Dermis microvascular lymphatic vessel endothelial cell (primary cell): ENCODE results near the gene SUSD2. TPM values are rescaled to one million over a fixed set of nuclear protein-coding genes. Genes with fewer than 3 reads are reported as not detected.
"Not testable (repeated sequence)": the region's sequence is repeated elsewhere in the genome, so short reads cannot be mapped to it uniquely, and the experiment has no call there.

ENCODE experiments used
- DNase-seq, 2 donors: peaks; one replicate each; pipeline versions ENCODE4 v3.0.0 to v3.0.0-alpha.2; 2010; ENCODE audit warnings: low read depth in 2 of 2
- total RNA-seq: library from RNA; depleted of rRNA; stranded (reverse); fragments of >200 nt; gene quantifications from 2 replicates; pipeline ENCODE4 v1.2.1, GENCODE V29; 2014

The SUSD2 gene
- total RNA-seq, 1 donor from 2014 or later, result 0.26 TPM

DNA sequence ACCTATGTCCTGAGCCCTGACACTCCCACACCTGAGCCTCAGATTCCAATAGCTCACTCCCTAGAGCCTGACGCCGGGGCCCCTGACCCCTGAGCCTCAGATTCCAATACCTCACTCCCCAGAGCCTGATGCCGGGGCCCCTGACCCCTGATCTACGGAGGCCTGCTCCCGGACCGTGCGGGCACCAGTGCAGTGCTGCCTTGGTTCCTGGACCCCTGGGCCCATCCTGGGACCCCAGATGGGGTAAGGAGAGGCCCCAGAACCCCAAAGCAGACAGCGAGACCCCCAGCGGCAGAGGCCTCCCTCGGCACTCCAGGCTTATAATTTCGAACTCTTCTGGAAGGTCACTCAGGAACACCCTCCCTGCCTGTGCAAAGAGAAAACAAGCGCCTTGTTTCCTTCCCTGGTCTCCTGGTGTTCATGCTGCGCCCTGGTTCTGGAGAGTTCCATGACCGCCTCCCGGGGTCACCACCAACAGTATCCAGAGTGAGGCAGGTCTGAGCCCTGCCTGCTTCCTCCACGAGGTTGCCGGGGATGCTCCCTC, 7.5 kb downstream of the SUSD2 start:
- DNase-seq, result no peak

DNA sequence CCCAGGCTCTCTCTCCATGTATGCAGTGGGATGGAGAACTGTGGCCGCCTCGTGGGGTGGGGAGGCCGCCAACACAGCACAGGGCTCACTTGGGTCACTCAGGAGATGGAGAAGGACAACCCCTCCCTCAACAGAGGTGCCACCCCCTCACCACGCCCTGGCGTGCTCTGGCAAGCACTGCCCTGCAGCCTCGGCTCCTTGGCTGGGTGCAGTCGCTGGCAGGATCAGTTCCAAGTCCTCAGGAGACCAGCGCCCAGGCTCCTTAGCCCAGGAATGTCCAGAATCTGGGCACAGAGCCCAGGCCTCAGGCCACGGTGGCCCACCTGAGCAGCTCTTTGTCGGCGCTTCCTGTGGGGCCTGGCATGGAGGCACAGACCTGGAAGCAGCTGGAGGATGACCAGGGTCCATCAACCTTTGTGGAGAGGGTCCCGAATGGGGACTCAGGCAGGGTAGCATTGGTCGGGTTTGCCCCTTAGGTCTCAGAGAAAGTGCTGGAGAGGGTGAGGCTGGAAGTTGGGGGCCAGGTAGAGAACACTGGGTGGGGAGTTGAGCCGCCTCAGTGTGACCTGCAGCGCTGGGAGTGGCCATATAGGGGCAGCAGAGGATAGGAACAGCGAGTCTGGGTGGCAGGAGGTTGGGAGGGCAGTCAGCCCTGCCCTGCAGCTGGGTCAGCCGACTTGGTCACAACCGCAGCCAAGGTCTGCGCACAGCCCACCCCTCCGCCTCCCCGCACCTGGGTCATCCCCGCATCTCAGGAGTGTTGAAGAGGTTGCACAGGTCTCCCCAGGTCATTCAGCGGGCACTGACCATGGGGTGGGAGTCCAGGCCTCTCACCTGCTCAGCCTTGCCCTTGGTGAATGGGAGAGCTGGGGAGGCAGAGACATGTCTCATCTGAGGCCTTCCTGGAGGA, 8.2 kb downstream of the SUSD2 start:
- peak; percentile 36 to 69 for DNase-seq

DNA sequence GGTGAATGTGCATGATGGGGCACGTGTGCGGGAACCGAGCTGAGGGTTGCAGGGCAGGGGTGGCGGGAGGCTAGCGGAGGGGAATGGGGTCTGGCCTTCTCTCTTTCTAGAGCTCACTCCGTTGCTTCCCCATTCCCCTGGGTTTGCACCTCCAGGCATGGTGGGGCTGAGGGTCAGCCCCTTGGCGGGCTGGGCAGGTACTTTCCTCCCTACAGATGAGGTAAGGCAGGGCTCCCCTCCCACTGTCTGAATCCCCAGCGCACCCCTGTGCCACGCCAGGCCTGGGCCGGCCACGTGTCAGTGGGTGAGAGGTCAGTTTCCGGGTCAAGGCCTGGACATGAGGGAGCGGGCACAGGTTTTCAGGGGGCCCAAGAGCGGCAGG, 8.9 kb downstream of the SUSD2 start:
- DNase-seq, result no peak

DNA sequence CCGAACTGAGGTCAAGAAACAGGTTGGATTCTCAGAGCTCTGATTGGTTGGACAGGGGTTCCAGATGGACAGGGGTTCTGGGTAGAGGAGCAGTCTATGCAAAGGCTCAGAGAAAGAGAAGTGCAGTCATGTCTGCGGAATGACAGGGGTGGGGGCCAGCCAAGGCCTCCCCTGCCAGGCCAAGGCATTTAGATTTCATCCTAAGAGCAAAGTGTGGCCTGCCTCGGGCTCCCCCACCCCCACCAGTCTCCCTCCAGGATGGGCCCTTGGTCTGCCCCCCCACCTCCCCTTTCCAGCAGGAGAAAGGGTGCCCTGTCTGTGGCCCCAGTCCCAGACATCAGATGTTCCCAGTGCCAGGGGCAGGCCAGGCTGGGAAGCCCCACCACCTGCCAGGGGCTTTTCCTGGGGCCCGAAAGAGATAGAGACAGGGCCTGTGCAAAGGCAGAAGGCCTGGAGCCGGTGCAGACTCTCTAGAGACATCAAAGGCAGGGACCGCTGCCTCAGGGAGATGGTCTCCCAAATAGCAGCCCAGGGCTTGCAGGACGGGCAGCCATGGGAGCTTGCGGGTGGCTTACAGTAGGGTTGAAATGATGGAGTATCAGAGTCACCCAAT, 9.4 kb downstream of the SUSD2 start:
- DNase-seq, result no peak

DNA sequence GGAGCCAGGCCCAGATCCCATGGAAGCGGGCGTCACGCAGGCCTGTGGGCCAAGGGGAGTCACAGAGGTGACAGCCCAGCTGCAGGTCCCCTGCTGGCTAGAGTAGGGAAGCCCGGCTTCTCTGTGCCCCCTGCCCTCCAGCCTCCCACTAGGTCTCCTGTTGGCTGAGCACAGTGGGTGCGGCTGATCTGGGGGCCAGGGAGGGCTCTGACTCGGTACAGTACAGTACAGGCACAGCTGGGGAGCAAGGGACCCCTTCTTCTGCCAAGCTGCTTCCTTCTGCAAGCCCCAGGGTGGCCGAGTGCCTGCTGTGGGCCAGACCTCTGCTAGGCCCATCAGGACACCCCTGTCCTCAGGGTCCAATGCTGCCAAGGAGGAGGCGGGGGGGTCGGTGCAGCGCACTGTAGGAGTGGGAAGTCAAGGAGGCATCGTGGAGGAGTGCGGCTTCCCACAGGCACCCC, 10.1 kb downstream of the SUSD2 start:
- no peak for DNase-seq

DNA sequence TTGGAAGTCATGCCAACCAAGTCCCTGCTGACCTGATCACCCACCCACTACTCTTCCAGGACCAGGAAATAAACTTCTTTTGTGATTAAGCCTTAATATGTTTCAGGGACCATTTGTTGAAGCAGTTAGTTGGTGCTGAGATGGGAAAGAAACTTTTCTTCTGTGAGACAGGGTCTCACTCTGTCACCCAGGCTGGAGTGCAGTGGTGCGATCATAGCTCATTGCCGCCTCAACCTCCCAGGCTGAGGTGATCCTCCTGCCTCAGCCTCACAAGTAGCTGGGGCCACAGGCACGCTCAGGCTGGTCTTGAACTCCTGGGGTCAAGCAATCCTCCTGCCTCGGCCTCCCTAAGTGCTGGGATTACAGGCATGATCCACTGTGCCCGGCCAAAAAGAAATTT, 10.6 kb downstream of the SUSD2 start:
- DNase-seq, result no peak

DNA sequence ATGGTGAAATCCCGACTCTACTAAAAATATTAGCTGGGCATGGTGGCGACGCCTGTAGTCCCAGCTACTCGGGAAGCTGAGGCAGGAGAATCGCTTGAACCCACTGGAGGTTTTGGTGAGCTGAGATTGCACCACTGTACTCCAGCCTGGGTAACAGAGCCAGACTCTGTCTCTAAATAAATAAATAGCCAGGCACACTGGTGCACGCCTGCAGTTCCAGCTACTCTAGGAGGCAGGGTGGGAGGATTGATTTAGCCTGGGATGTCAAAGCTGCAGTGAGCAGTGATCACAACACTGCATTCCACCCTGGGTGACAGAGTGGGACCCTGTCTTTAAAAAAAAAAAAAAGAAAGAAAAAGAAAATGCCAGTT, 17.4 kb downstream of the SUSD2 start:
- DNase-seq, result no peak

DNA sequence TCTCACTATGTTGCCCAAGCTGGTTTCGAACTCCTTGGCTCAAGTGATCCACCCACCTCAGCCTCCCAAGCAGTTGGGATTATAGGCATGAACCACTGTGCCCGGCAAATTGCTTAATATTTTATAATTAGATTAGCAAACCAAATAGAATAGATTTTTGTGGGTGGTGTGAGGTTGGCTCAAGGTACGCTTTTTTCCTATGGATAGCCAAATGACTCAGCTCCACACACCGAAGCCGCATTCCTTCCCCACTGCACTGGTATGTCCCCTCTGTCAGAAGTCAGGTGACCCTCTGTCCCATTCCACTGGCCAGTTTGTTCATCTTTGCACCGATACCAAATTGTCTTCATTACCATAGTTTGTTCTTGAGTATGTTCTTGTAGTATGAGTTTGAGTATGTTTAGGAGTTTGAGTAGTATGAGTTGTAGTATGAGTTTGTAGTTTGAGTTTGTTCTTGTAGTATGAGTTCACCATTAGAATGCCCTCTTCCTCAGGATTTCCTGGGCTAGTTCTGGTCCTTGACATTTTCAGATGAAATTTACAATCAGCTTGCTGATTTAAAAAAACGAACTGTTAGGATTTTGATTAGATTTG, 19.4 kb downstream of the SUSD2 start:
- peak; percentile 83 to 88 for DNase-seq

DNA sequence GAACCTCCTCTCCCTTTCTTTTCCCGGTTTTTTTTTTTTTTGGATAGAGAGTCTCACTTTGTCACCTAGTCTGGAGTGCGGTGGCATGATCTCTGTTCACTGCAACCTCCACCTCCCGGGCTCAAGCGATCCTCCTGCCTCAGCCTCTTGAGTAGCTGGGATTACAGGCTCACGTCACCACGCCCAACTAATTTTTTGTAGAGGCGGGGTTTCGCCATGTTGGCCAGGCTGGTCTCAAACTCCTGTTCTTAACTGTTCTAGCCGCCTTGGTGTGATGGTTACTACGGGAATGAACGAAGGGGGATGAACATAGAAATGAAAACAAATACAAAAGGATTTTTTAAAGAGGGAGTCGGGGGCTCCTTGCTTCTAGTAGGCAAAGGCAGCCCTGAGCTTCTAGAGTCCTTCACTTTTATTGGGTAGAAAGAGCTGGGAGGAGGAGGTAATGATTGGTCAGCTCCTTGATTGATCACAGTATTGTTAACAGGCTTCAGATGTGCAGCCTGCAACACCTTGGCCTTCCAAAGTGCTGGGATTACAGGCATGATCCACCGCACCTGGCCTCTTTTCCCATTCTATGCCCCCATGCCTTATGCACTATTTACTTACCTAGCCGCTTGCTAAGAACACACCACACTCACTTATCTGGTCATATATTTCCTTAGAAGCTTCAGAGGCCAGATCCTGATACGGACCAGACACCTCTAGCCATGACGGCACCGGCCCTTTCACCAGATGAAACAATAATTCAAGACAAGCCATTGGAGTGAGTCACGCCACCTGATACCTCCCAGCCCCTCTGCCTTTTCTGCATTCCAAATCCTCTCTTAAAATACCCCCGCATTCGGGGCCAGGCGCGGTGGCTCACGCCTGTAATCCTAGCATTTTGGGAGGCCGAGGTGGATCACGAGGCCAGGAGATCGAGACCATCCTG, 20.7 kb downstream of the SUSD2 start:
- no peak for DNase-seq

DNA sequence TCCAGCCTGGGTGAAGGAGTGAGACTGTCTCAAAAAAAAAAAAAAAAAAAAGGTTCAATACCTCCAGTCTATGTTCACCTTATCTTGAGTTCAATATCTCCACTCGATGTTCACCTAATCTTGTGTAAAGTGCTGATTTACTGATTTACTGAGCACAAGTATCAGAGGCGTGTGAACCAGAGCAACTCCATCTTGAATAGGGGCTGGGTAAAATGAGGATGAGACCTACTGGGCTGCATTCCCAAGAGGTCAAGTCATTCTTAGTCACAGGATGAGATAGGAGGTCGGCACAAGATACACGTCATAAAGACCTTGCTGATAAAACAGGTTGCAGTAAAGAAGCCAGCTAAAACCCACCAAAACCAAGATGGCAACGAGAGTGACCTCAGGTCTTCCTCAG, 22.6 kb downstream of the SUSD2 start:
- not testable (repeated sequence) for DNase-seq

DNA sequence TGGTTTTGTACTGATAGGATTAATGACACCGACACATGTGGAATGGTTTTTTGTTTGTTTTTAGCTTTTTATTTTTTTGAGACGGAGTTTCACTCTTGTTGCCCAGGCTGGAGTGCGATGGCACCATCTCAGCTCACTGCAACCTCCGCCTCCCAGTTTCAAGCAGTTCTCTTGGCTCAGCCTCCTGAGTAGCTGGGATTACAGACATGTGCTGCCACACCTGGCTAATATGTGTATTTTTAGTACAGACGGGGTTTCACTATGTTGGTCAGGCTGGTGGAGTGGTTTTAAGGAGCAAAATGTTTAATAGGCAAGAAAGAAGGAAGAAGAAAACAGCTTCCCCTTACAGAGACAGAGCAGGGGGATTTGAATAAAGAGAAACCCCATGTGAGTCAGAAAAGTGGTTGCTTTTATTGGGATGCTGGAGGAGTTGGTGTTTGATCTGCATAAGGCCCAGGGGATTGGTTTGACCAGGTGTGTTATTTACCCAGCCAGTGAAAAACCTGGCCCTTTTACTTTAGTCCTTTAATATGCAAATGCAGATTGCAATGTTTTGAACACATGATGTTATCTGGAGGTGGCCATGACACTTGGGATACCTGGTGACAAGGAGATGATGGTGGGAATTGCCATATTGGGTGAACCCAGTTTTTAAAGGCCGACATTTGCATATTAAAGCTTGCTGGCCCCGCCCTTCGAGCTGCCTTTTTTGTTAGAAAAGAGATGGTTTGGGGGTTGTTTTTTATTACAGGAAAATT, 24.3 kb downstream of the SUSD2 start:
- DNase-seq, result no peak

DNA sequence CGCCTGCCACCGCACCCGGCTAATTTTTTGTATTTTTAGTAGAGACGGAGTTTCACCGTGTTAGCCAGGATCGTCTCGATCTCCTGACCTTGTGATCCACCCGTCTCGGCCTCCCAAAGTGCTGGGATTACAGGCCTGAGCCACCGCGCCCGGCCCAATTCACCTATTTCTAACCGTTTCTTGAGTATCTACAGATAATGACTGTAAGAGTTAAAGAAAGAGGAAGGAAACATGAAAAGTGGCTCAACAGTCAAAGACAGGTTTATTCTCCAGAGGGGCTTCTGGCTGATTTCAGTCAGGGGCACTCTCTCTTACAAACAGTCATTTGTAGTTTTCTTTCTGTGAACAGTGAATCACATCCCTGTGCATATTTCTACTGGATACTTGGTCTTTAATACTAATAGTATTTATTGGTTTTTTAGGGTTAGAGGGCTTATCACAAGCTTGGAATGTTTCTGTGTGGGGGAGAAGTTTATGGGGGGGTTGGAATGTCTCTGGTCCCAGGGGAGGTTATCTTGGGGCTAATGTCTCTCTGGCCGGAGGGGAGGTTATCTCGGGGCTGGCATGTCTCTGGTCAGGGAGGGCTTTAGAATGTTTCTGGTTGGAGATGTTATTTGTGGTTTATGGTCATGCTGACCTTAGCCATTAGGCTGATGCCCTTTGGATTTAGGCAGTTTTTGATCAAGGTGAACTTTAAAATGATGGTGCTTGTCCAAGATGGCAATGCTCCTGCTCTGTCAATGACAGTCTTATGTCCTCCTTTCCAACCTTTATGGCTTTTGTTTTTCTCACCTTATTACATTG, 25.4 kb downstream of the SUSD2 start:
- peak in 1 of 2 donors; percentile 32 for DNase-seq

DNA sequence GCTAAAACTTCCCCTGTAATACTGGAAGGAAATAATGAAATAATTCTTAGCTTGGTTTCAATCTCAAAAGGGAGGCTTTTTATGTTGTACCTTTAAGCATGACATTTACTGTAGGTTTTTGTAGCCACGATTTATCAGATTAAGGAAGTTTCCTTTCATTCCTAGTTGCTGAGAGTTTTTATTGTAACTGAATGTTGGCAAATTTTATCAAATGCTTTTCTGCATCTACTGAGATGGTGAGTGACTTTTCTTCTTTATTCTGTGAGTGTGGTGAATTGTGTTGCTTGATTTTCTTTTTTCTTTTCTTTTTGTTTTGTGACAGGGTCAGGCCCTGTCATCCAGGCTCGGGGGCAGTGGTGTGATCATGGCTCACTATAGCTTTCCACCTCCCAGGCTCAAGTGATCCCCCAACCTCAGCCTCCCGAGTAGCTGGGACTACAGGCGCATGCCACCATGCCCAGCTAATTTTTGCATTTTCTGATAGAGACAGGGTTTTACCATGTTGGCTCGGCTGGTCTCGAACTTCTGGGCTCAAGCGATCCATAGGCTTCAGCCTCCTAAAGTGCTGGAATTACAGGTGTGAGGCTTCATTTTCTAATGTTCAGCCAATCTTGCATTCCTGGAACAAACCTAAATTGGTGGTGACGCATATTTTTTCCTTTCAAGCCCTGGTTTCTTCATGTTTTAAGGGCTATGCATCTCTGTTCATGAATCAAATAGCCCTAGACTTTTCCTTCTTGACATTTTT, 26.2 kb downstream of the SUSD2 start:
- no peak for DNase-seq

DNA sequence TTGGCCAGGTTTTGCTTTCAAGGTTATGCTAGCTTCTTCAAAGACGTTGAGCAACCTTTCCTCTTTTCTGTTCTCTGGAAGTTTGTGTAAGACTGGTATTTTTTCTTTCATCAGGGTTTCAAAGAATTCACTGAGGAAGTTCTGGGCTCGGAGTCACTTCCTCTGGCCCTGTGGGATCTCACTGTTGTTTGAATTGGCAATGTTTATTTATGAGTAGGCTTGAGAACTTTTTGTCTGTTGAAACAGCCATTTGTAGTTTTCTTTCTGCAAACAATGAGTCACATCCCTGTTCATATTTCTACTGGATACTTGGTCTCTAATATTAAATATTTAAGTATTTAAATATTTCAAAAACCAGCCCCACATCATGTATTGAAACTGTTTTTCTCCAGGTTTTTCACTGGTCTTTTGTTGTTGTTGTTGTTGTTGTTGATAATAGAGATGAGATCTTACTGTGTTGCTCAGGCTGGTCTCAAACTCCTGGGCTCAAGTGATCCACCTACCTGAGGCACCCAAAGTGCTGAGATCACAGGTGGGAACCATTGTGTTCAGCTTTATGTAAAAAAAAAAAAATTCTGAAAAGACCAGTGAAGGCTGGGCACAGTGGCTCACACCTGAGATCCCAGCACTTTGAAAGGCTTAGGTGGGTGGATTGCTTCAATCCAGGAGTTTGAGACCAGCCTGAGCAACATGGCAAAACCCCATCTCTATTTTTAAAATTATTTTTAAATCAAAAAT, 26.9 kb downstream of the SUSD2 start:
- peak; percentile 86 to 97 for DNase-seq

DNA sequence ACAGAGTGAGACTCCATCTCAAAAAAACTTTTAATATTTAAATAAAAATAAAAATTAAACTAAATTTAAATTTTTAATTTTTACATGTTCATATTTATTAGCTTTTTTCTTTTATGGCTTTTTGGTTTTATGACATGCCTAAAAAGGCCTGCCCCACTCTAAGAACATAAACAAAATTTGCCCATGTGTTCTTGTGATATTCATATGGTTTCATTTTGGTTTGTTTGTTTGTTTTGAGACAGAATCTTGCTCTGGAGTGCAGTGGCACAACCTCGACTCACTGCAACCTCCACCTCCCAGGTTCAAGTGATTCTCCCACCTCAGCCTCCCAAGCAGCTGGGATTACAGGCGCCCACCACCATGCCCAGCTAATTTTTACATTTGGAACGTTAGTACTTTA, 27.7 kb downstream of the SUSD2 start:
- no peak for DNase-seq

DNA sequence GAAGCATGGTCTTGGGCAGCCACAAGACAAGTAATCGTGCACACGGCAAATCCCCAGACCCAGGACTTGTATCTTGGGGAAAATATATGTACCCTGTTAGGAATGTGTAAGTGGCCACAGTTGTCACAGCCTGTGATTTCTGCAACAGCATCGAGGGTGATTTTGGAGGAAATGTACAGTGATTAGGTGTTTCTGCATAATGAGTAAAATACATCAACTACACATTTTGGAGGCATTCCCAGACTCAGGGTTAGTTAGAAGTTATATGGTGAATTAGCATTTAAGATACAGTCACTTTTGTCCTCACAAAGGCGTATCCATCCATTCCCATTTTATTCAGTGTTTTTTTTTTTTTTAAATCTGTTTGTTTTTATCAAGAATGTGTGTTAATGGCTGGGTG, 28.4 kb downstream of the SUSD2 start:
- DNase-seq, result no peak

DNA sequence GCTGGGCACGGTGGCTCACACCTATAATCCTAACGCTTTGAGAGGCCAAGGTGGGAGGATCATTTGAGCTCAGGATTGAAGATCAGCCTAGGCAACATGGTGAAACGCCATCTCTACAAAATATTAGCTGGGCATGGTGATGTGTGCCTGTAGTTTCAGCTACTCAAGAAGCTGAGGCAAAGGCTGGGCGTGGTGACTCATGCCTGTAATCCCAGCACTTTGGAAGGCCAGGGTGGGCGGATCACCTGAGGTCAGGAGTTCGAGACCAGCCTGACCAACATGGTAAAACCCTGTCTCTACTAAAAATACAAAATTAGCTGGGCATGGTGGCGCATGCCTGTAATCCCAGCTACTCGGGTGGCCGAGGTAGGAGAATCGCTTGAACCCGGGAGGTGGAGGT, 29.1 kb downstream of the SUSD2 start:
- not testable (repeated sequence) for DNase-seq

DNA sequence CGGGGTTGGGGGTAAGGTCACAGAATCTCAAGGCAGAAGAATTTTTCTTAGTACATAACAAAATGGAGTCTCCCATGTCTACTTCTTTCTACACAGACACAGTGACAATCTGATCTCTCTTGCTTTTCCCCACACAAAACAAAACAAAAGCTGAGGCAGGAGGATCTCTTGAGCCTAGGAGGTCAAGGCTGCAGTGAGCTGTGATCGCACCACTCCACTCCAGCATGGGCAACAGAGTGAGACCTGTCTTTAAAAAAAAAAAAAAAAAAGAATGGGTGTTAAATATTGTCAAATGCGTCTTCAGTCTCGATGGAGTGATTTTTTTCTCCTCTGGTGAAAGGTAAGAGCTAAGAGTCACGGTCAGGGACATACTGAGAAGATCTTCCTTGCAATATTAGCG, 30.4 kb downstream of the SUSD2 start:
- DNase-seq, result not testable (repeated sequence)
